Gastroesophageal sphincter (tissue), 4 donors: ENCODE data around the gene CCDC187. TPM values are rescaled to one million over a fixed set of nuclear protein-coding genes. Genes with fewer than 3 reads are reported as not detected.
"Not testable (repeated sequence)": the region's sequence is repeated elsewhere in the genome, so short reads cannot be mapped to it uniquely, and the experiment has no call there.

Experiments used
- ATAC-seq: fragments of 150-250 bp; one replicate; pipeline ENCODE4 v1.9.1; 2016; ENCODE audit warnings: mild to moderate bottlenecking, moderate library complexity
- H3K27ac ChIP-seq, 4 donors: fragments of 200-600 bp; sonication (generic) in 3 of 4; 1 replicate in 3 of 4; 2 replicates in 1 of 4; pipeline ENCODE4 v1.5.1; 2016 to 2019
- H3K27me3 ChIP-seq: fragments of 200-600 bp; sonication (generic); one replicate; pipeline ENCODE4 v1.5.1; 2019
- H3K36me3 ChIP-seq, 2 donors: fragments of 200-600 bp; sonication (generic); one replicate each; pipeline ENCODE4 v1.5.1; 2019; ENCODE audit warnings: control low read depth in 1 of 2
- H3K4me1 ChIP-seq, 3 donors: fragments of 200-600 bp; sonication (generic); 1 replicate in 2 of 3; 2 replicates in 1 of 3; pipeline ENCODE4 v1.5.1; 2016 to 2019; ENCODE audit warnings: control low read depth in 2 of 3
- H3K4me3 ChIP-seq, 2 donors: fragments of 200-600 bp; sonication (generic); one replicate each; pipeline ENCODE4 v1.5.1; 2019; ENCODE audit warnings: mild to moderate bottlenecking in 1 of 2, moderate library complexity in 1 of 2
- H3K9me3 ChIP-seq, 3 donors: fragments of 200-600 bp; sonication (generic); one replicate each; pipeline ENCODE4 v1.5.1; 2017 to 2019; ENCODE audit warnings: control low read depth in 2 of 3
- CTCF ChIP-seq, 4 experiments: fragments of 200-600 bp in 2 of 4; fragments of 450-650 bp in 2 of 4; sonication (generic) in 1 of 4; IDR thresholded peaks; one replicate each; pipeline ENCODE4 v1.5.1; 2017 to 2019; ENCODE audit warnings: antibody characterized with exemption in 4 of 4, mild to moderate bottlenecking in 2 of 4, moderate library complexity in 2 of 4
- EP300 ChIP-seq: sonication (generic); formaldehyde crosslinking; IDR thresholded peaks from one replicate; pipeline ENCODE4 v1.6.1; 2017; ENCODE audit warnings: antibody characterized with exemption, mild to moderate bottlenecking
- POLR2A ChIP-seq, 2 donors: fragments of 450-650 bp; IDR thresholded peaks; one replicate each; pipeline ENCODE4 v1.6.1; 2017; ENCODE audit warnings: antibody characterized with exemption in 2 of 2, mild to moderate bottlenecking in 2 of 2, moderate library complexity in 1 of 2
- POLR2AphosphoS5 ChIP-seq: sonication (generic); formaldehyde crosslinking; IDR thresholded peaks from one replicate; pipeline ENCODE4 v1.6.1; 2017; ENCODE audit warnings: antibody characterized with exemption
- WGBS, 2 donors: methylation state at CpG; one replicate each; pipeline ENCODE4 v1.1.5; 2018; ENCODE audit warnings: low coverage in 1 of 2; 5-methylcytosine and 5-hydroxymethylcytosine counted together
- total RNA-seq, 4 donors: library from RNA; depleted of rRNA; stranded (reverse); fragments of >200 nt; gene quantifications; one replicate each; pipeline ENCODE4 v1.1.0, GENCODE V29; 2016

The CCDC187 gene
- total RNA-seq, 4 donors from 2014 or later: not detected

GRCh38 chr9:136324501-136325300, 20.8 kb upstream of the CCDC187 start:
- no peak for ATAC-seq
- WGBS, 2 donors: 100% methylated on average over 1 to 2 of the region's 24 CpGs
- no peak overlapping the region for H3K4me3 ChIP-seq
- TF ChIP-seq POLR2A (IDR thresholded peaks at IDR 0.05) (no peak), POLR2AphosphoS5 (no peak), EP300 (no peak), CTCF (IDR thresholded peaks at IDR 0.05) (no peak)
- no peaks in the 10 kb centered on the region for H3K9me3 ChIP-seq
- no peaks in the 10 kb centered on the region for H3K27me3 ChIP-seq
- peaks cover 0 to 39% (median 26%) of the 10 kb centered on the region in 3 donors for H3K4me1 ChIP-seq
- H3K36me3 ChIP-seq: no peaks in the 10 kb centered on the region
- no peak overlapping the region for H3K27ac ChIP-seq

- 96% methylated on average over 4 of the region's 17 CpGs; no CpG with 5 or more reads in 1 of the 2 donors for WGBS, 2 donors
- peaks cover 0 to 26% (median 15%) of the 10 kb centered on the region in 3 donors for H3K4me1 ChIP-seq
- no peak overlapping the region for H3K4me3 ChIP-seq
- H3K9me3 ChIP-seq: no peaks in the 10 kb centered on the region
- no peak for TF ChIP-seq POLR2AphosphoS5
- no peak for TF ChIP-seq POLR2A (IDR thresholded peaks at IDR 0.05)
- TF ChIP-seq CTCF (IDR thresholded peaks at IDR 0.05): no peak
- no peak for TF ChIP-seq EP300
- ATAC-seq: no peak
- H3K27me3 ChIP-seq: no peaks in the 10 kb centered on the region
- no peaks in the 10 kb centered on the region for H3K36me3 ChIP-seq
- H3K27ac ChIP-seq: no peak overlapping the region
Measured at GRCh38 chr9:136323371-136323789, 19.5 kb upstream of the CCDC187 start.

- no peak overlapping the region for H3K27ac ChIP-seq
Measured at GRCh38 chr9:136322756-136323330, 18.9 kb upstream of the CCDC187 start.

GRCh38 chr9:136321561-136321960, 17.7 kb upstream of the CCDC187 start:
- no peaks in the 10 kb centered on the region for H3K9me3 ChIP-seq
- no peak for TF ChIP-seq POLR2AphosphoS5
- TF ChIP-seq CTCF (IDR thresholded peaks at IDR 0.05): no peak
- no peak for TF ChIP-seq EP300
- TF ChIP-seq POLR2A (IDR thresholded peaks at IDR 0.05): no peak
- H3K4me3 ChIP-seq: no peak overlapping the region
- no peaks in the 10 kb centered on the region for H3K27me3 ChIP-seq
- H3K4me1 ChIP-seq: peaks cover 0 to 12% (median 4%) of the 10 kb centered on the region in 3 donors
- ATAC-seq: no peak
- no peaks in the 10 kb centered on the region for H3K36me3 ChIP-seq
- H3K27ac ChIP-seq: no peak overlapping the region
- 82% methylated on average over 13 of the region's 19 CpGs; no CpG with 5 or more reads in 1 of the 2 donors for WGBS, 2 donors

More at GRCh38 chr9:136322756-136323330, 18.9 kb upstream of the CCDC187 start:
- Histone ChIP-seq H3K27me3 (no peaks in the 10 kb centered on the region), H3K4me3 (no peak overlapping the region), H3K36me3 (no peaks in the 10 kb centered on the region), H3K9me3 (no peaks in the 10 kb centered on the region), H3K4me1 (peaks cover 0 to 21% (median 10%) of the 10 kb centered on the region in 3 donors)
- ATAC-seq: no peak
- WGBS, 2 donors: 70 to 92% methylated on average over 2 to 4 of the region's 23 CpGs
- no peak for TF ChIP-seq EP300
- TF ChIP-seq POLR2A (IDR thresholded peaks at IDR 0.05): no peak
- no peak for TF ChIP-seq CTCF (IDR thresholded peaks at IDR 0.05)
- TF ChIP-seq POLR2AphosphoS5: no peak

GRCh38 chr9:136320972-136321371, 17.1 kb upstream of the CCDC187 start:
- not testable (repeated sequence) for H3K36me3 ChIP-seq, ATAC-seq, H3K27me3 ChIP-seq, H3K4me1 ChIP-seq, H3K27ac ChIP-seq, H3K4me3 ChIP-seq, H3K9me3 ChIP-seq

- not testable (repeated sequence) for H3K27ac ChIP-seq, H3K4me1 ChIP-seq, H3K36me3 ChIP-seq, ATAC-seq, H3K9me3 ChIP-seq, H3K4me3 ChIP-seq, H3K27me3 ChIP-seq
- whole genome bisulfite sequencing, 2 donors: 95% methylated on average over 3 of the region's 3 CpGs
Measured at GRCh38 chr9:136319955-136320354, 16.1 kb upstream of the CCDC187 start.

GRCh38 chr9:136319244-136319643, 15.3 kb upstream of the CCDC187 start:
- not testable (repeated sequence) for H3K27ac ChIP-seq, ATAC-seq, H3K9me3 ChIP-seq, H3K27me3 ChIP-seq, H3K4me3 ChIP-seq, H3K4me1 ChIP-seq, H3K36me3 ChIP-seq
- 95 to 100% methylated on average over 3 to 14 of the region's 14 CpGs for WGBS, 2 donors
